Brain microvascular endothelial cell (primary cell): Measurements from ENCODE around the gene C15orf40.

Experiments used
- DNase-seq: peaks from one replicate; pipeline ENCODE4 v3.0.0-alpha.2; 2020
- H3K27ac ChIP-seq: fragments of 250-450 bp; sonication (Bioruptor Pico); 2 replicates; pipeline ENCODE4 v1.5.1; 2020; ENCODE audit warnings: mild to moderate bottlenecking, moderate library complexity
- H3K27me3 ChIP-seq: fragments of 250-450 bp; sonication (Bioruptor Pico); replicated peaks from 2 replicates; pipeline ENCODE4 v1.5.1; 2020; ENCODE audit warnings: mild to moderate bottlenecking
- H3K36me3 ChIP-seq: fragments of 250-450 bp; sonication (Bioruptor Pico); replicated peaks from 2 replicates; pipeline ENCODE4 v1.5.1; 2020; ENCODE audit warnings: mild to moderate bottlenecking
- H3K4me3 ChIP-seq: 2 replicates; pipeline ENCODE4 v1.5.1; 2011; ENCODE audit warnings: low read depth, mild to moderate bottlenecking, control low read depth, low read length, moderate library complexity
- in situ Hi-C: cut with HindIII; loops from 2 replicates; pipeline ENCODE4 v1.10.0; 2017; ENCODE audit warnings: low sequenced_read_pairs, low pct_ligation_motif_present
- TF ChIP-seq, protein P1 (sequence below): IDR thresholded peaks from 2 replicates; pipeline ENCODE4 v1.5.1; 2011; ENCODE audit warnings: low read depth, mild to moderate bottlenecking, moderate library complexity, low read length, control low read depth, inconsistent platforms; ENCODE audit errors: missing control alignments

C15orf40 gene

DNA sequence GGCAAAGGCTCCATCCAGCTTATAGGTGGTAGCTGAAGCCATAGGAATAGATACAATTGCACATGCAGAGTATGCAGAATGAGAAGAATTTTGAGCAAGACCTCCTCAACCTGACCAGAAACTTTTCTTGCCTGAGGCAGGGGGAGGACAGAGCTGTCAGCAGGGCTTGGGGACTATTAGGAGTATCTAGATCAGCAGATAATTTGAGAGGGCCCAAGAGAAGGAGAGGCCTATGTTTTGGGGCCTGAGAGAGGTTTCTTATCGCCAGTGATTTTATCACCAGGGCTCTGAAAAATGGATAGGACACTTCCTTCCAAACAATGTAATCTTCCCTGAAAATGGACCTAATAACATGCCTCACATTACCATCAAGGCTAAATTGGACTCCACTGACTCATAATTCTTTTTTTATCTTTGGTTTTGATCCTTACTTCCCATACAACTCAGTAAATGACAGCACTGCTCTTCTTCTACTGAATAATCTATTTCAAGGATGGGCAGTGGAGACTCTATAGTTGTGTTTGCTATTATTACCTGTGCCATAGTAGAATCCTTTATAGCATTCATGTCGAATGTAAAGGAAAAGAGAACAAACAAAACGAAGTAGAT lies 41.3 kb downstream of the C15orf40 start:
- no peak overlapping the region for H3K4me3 ChIP-seq
- H3K27me3 ChIP-seq: no peaks in the 10 kb centered on the region
- no peak overlapping the region for H3K27ac ChIP-seq
- in situ Hi-C loops: no loop called here
- TF ChIP-seq, protein P1, sequence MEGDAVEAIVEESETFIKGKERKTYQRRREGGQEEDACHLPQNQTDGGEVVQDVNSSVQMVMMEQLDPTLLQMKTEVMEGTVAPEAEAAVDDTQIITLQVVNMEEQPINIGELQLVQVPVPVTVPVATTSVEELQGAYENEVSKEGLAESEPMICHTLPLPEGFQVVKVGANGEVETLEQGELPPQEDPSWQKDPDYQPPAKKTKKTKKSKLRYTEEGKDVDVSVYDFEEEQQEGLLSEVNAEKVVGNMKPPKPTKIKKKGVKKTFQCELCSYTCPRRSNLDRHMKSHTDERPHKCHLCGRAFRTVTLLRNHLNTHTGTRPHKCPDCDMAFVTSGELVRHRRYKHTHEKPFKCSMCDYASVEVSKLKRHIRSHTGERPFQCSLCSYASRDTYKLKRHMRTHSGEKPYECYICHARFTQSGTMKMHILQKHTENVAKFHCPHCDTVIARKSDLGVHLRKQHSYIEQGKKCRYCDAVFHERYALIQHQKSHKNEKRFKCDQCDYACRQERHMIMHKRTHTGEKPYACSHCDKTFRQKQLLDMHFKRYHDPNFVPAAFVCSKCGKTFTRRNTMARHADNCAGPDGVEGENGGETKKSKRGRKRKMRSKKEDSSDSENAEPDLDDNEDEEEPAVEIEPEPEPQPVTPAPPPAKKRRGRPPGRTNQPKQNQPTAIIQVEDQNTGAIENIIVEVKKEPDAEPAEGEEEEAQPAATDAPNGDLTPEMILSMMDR: no peak
- DNase-seq: no peak
- no peaks in the 10 kb centered on the region for H3K36me3 ChIP-seq

- Histone ChIP-seq H3K27ac (no peak overlapping the region), H3K4me3 (no peak overlapping the region), H3K36me3 (no peaks in the 10 kb centered on the region), H3K27me3 (no peaks in the 10 kb centered on the region)
- TF ChIP-seq, protein P1: no peak
- DNase-seq: no peak
- in situ Hi-C loops: no loop called here
Observed at GRCh38 chr15:82969353-82969752, 42.1 kb downstream of the C15orf40 start.

DNA sequence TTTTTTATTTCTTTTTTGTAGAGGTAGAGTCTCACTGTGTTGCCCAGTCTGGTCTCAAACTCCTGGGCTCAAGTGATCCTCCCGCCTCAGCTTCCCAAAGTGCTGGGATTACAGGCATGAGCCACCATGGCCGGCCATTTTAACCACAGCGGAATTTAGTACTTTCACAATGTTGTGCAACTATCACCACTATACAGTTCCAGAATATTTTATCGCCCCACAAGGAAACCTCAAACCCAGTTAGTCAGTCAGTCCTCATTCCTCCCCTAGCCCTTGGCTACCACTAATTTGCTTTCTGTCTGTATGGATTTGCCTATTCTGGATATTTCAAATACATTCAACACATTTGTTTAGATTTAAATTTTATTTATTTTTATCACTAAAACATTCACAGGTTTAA lies 43.4 kb downstream of the C15orf40 start:
- TF ChIP-seq, protein P1: no peak
- in situ Hi-C loops: no loop called here
- no peak overlapping the region for H3K4me3 ChIP-seq

DNA sequence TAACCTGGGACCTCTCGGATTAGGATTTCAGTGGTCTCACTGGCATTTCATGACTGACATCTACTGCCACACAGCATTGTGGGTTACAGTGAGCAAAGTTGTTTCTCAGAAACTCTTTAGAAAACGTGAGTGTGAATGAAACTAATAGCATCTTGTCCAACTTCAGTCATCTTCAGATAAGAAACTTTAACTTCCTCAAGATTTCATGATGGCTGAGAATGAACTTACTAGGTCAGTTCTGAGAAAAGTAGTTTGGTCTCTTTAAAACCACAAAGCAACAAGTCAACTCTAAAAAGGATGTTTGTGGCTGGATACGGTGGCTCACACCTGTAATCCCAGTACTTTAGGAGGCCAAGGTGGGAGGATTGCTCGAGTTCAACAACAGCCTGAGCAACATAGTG lies 44.8 kb downstream of the C15orf40 start:
- TF ChIP-seq, protein P1: no peak
- in situ Hi-C loops: no loop called here
- H3K4me3 ChIP-seq: no peak overlapping the region
- no peaks in the 10 kb centered on the region for H3K27me3 ChIP-seq
- no peaks in the 10 kb centered on the region for H3K36me3 ChIP-seq
- DNase-seq: no peak
- no peak overlapping the region for H3K27ac ChIP-seq

More for the DNA sequence above, 43.4 kb downstream of the C15orf40 start:
- Histone ChIP-seq H3K27ac (no peak overlapping the region), H3K36me3 (no peaks in the 10 kb centered on the region), H3K27me3 (no peaks in the 10 kb centered on the region)
- no peak for DNase-seq

- TF ChIP-seq, protein P1: no peak
- Histone ChIP-seq H3K27ac (no peak overlapping the region), H3K27me3 (no peaks in the 10 kb centered on the region), H3K36me3 (no peaks in the 10 kb centered on the region), H3K4me3 (no peak overlapping the region)
- in situ Hi-C loops: no loop called here
- DNase-seq: no peak
Observed at GRCh38 chr15:82964890-82965289, 46.5 kb downstream of the C15orf40 start.
